Left lobe of liver (tissue), 2 donors: ENCODE data around the gene SLC22A1. TPM values are rescaled to one million over a fixed set of nuclear protein-coding genes. Genes with fewer than 3 reads are reported as not detected.
"Not testable (repeated sequence)": the region's sequence is repeated elsewhere in the genome, so short reads cannot be mapped to it uniquely, and the experiment has no call there.

Source experiments
- ATAC-seq: fragments of 200-7000 bp; cut with Tn5 transposase; one replicate; pipeline ENCODE4 v1.9.1; 2020; ENCODE audit warnings: mild to moderate bottlenecking, moderate library complexity
- DNase-seq: peaks from one replicate; pipeline ENCODE4 v3.0.0-alpha.2; 2020; ENCODE audit warnings: low spot score
- total RNA-seq: library from RNA; stranded (reverse); gene quantifications from one replicate; pipeline ENCODE4 v1.2.1, GENCODE V29; 2021
- donor health status: DM: no; HTN: no; CAD: no; lungs with moderate emphysema.
- donor health status: DM: no; HTN: yes; CAD: no.

Gene SLC22A1
- total RNA-seq, 1 donor from 2014 or later = 1,378 TPM

DNA sequence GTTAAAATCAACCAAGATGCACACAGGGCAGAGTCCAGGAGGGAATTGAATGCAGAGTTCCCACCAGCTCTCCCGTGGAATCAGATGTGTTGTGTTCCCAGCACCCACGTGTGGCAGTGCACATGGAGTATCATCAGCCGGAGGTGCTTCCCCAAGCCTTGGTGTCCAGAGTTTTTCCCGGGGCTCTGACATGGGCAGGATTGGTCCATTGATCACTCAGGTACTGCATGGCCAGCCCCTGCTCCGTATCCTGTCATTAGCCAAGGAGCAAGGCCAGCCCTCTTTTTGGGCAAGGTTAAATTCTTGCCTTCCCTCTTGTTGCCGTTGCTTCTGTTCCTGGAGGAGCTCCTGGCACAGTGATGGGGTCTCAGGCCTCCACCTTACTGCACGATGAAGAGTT, 28.6 kb upstream of the SLC22A1 start:
- DNase-seq (no peak), ATAC-seq (peak; percentile 53)

- DNase-seq (no peak), ATAC-seq (peak; percentile 72)
Observed at GRCh38 chr6:160093946-160094345, 27.7 kb upstream of the SLC22A1 start.

DNA sequence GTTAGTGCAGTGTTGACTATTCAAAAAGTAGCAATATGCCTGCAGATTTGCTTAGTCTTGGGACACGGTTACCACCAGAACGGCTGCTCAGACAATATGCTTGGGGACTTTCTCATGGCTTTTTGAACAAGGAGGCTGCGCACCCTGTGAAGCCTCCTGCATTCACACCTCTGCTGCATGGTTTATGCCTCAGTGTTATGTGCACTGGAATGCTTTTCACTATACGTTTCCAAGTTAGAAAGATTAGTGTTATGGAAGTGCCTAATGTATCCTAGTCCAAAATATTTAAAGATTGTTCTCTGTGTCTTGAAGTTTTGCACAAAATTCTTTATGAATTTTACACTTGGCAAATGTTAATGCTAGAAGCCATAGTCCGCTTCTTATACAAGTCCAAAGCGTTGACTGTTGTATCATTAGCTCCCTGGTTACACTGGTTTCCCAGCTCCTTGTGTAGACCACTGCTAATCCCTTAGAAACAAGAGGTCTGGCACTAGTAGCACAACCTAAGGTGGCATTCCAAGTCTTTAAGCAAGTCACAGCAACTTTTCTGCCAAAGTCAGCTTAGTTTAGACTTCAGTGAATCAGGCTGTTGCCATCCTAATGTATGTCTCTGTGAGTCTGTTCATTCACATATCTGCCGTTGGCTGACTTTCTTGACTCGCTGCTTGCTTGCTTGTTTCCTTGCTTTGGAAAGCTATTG, 26.3 kb upstream of the SLC22A1 start:
- no peak for DNase-seq
- ATAC-seq = no peak

DNA sequence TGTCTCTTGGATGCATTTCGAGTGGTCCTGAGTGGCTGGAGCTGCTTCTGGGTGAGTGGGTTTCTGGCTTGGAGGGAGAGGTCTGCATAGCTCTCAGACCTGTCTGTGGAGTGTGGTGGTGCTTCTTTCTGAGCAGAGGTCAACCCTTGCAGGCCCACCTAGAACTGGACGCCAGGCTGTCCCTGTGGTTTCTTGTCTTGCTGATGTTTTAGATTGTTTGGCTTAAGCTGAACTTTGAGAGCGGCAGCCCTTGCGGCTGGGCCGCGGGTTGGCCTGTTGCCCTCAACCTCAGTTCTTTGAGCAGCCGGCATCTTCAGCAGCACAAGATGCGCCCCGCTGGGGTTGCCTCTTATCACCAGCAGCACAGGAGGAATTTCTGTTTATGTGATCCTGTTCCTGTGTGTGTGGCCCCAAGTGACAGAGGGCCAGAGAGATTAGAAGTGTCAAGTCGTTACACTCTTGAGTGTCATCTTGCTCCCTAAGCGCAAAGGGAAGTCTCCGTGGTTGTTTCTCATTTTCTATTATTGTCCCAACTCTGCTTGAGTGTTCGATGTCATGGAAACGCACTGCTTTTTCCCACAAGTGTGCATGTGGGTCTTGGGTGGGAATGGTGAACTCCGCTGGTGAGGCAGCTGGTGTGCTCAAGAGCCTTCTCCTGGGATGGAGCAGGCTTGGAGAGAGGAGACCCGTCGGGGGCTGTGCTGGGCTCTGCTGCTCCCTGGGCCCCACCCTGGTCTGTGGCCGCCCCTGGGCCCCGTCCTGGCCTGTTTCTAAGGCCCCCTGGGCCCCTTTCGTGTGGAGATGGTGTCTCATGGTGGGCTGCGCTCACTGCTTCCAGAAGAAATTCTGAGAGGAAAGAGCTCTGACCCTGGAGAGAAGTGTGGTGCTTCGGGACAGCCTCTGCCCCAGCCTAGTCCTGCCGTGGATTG, 20.1 kb upstream of the SLC22A1 start:
- ATAC-seq (peak; percentile 62), DNase-seq (peak; percentile 76)

- DNase-seq (no peak), ATAC-seq (peak; percentile 36)
Observed at GRCh38 chr6:160102399-160102798, 19.2 kb upstream of the SLC22A1 start.

GRCh38 chr6:160102956-160103824, 18.4 kb upstream of the SLC22A1 start:
- ATAC-seq = peak; percentile 67
- no peak for DNase-seq

DNA sequence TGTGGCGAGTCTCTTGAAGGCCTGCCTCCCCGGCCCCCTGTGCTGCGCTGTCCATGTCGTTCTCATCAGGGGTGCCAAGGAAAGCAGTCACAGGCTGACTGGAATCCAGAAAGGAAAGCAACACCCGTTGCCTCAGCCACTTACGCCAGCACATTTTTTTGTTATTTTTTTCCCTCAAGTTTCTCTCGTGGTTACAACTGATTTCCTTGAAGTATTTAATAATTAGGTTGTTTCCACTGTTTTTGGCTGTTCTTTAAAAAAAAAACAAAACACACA, 17.9 kb upstream of the SLC22A1 start:
- DNase-seq = no peak
- no peak for ATAC-seq

DNA sequence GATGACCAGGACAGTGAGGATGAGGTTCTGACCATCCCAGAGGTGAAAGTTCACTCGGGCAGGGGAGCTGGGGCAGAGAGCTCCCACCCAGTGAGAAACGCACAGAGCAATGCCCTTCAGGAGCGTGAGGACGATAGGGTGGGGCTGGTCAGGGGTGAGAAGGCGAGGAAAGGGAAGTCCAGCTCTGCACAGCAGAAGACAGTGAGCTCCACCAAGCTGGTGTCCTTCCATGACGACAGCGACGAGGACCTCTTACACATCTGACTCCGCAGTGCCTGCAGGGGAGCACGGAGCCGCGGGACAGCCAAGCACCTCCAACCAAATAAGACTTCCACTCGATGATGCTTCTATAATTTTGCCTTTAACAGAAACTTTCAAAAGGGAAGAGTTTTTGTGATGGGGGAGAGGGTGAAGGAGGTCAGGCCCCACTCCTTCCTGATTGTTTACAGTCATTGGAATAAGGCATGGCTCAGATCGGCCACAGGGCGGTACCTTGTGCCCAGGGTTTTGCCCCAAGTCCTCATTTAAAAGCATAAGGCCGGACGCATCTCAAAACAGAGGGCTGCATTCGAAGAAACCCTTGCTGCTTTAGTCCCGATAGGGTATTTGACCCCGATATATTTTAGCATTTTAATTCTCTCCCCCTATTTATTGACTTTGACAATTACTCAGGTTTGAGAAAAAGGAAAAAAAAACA, 16.6 kb upstream of the SLC22A1 start:
- ATAC-seq = no peak
- no peak for DNase-seq

- ATAC-seq (no peak), DNase-seq (no peak)
Observed at GRCh38 chr6:160106010-160106409, 15.6 kb upstream of the SLC22A1 start.

DNA sequence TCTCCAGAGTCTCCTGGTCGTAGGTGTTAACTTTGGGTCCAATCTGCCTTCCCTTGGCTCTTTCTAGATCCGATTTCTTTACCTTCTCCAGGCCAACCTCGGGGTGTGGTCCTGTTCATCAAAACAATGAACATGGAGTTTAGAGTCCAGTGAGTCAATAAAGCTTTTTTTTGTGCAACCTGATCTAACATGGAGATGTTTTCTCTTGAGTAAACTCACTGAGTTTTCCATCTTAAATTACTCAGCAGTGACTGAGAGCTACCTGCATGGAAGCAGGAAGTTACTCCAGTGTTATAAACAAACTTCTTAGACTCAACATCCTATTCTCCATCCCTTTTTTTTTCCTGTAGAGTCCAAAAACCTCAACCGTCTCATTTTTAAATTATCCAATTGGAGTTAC, 14.9 kb upstream of the SLC22A1 start:
- ATAC-seq = no peak
- DNase-seq = no peak

DNA sequence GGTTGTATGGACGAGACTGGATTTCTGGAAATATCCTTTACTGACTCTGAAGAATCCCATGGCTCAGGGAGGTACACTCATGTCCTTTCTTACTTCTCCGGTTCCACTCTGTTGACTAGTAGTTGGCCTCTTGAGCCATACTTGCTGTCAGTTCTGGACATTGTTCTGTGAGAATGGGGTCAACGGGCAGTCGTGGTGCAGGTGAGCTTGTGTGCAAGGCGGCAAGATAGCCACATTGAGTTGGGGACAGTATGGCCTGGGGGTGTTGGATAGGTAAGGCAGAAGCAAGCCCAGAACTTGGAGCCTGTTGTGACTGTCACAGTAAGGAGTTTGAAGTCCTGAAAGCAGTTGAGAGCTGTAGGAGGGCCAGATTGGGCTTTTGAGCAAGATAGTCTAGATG, 13.5 kb upstream of the SLC22A1 start:
- no peak for ATAC-seq
- no peak for DNase-seq

DNA sequence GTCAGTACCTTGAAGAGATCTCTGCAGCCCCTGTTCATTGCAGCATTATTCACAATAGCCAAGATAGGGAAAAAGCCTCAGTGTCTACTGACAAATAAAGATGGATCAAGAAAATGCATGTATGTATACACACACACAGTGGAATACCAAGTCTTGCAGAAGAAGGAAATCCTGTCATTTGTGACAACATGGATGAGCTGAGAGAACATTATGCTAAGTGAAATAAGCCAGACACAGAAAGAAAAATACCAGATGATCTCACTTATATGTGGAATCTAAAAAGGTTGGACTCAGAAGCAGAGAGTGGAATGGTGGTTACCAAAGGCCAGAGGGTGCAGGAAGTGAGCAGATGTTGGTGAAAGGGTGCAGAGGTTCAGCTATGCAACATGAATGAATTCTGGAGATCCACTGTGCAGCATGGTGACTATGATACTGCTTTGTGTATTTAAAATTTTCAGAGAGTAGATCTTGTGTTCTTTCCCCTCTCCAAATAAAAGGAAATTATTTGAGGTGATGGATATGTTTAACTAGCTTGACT, 11.0 kb upstream of the SLC22A1 start:
- ATAC-seq (no peak), DNase-seq (no peak)

GRCh38 chr6:160111806-160112205, 9.8 kb upstream of the SLC22A1 start:
- no peak for ATAC-seq
- DNase-seq = no peak

DNA sequence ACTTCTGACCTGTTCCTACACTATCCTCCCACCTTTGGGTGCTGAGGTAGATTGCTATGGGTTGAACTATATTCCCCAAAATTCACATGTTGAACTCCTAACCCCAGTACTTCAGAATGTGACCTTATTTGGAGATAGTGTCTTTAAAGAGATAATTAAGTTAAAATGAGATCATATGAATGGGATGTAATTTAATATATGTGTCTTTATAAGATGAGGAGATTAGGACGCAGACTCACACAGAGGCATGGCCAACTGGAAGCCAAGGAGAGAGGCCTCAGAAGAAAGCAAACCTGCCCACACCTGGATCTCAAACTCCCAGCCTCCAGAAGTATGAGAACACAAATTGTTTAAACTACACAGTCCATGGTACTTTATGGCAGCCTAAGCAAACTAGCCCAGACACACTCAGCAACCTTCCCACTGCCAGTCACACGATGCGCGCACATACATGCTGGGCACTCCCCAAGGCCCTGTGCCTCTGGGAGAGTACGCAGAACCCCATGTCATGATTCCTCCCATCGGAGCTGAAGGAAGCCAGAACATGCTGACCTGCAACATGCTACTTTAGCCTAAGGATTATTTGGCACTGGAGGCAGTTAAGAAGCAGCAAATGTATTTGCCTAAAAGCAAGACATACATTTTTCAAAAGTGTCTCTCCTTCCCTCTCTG, 8.9 kb upstream of the SLC22A1 start:
- peak; percentile 6 for ATAC-seq
- no peak for DNase-seq

- ATAC-seq, DNase-seq: not testable (repeated sequence)
Observed at GRCh38 chr6:160114536-160114935, 7.1 kb upstream of the SLC22A1 start.

DNA sequence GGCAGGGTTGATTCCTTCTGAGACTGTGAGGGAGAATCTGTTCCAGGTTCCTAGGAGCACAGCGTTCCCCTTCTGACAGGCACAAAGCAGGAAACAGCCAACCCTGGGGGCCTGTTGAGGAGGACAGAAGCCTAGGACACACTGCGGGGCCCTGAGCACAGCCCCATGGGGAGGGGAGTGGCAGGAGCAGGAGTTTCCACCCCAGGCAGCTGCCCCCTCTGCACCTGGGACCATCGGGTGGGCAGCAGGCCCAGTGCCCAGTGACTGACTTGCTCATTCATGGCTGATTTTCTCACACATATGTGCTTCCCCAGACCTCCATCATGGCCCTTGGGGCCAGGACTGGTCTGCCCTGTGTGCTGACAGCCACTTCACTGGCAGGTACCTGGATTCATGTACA, 6.2 kb upstream of the SLC22A1 start:
- peak; percentile 4 for ATAC-seq
- DNase-seq = no peak

DNA sequence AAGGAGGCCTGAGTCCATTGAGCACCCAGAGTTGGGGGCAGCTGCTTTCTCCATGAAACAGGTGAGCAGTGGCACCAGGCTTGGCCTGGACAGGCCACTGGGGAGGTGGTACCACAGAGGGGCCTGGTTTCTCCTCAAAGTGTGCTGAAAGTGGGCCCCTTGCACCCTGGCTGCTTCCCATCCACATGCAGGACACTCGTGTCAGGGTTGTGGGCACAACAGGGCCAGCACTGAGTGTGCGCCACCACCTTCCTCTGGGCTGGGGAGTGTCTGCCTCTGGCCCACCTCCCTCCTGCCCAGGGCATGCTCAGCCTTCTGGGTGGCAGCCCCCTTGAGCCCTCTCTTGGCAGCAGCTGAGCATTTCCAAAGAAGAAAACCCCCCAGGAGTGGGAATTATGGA, 5.2 kb upstream of the SLC22A1 start:
- no peak for ATAC-seq

DNA sequence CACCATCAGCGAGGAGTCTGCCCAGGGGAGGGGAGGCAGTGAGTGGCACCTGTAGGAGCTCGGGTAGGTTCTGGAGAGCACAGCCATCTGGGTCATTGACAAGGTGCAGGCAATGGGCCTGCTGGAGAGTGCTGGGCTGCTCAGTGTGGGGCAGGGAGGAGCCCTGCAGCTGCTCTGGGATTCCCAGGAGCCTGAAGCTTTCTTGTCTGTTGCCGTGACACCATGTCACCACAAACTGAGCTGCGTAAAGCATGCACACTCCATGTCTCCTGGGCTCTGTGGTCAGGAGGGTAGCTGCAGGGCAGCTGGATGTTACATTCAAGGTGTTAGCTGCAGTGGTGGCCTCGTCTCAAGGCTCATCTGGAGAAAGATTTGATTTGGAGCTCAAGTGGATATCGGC, 4.5 kb upstream of the SLC22A1 start:
- DNase-seq (no peak), ATAC-seq (no peak)

More for the DNA sequence above, 5.2 kb upstream of the SLC22A1 start:
- no peak for DNase-seq

GRCh38 chr6:160118620-160119229, 2.9 kb upstream of the SLC22A1 start:
- DNase-seq = no peak
- no peak for ATAC-seq

DNA sequence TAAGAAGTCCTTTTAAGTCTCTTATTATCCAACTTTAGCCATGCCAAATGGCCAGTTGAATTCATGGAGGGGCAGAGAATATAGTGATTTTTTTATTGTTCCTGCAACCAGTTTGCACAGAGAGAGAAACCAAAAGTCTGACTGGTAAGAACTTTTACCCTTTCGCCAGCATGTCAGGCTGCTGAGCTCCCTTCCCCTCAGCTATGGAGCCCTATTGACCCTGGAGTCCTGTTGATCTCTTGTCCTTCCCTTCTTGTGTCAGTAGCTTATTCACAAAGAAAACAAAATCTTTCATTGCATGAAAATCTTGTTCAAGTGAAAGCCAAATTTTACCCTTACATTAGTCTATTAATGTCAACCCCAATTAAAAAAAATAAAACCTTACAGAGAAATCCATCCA, 1.5 kb upstream of the SLC22A1 start:
- no peak for DNase-seq
- ATAC-seq = peak; percentile 24
